Measurements from ENCODE around the gene SCN2A.
"Not testable (repeated sequence)": the region's sequence is repeated elsewhere in the genome, so short reads cannot be mapped to it uniquely, and the experiment has no call there.

Gene SCN2A

GRCh38 chr2:165253178-165253577 lies 14.0 kb downstream of the SCN2A start:
- no peak for DNase-seq

DNA sequence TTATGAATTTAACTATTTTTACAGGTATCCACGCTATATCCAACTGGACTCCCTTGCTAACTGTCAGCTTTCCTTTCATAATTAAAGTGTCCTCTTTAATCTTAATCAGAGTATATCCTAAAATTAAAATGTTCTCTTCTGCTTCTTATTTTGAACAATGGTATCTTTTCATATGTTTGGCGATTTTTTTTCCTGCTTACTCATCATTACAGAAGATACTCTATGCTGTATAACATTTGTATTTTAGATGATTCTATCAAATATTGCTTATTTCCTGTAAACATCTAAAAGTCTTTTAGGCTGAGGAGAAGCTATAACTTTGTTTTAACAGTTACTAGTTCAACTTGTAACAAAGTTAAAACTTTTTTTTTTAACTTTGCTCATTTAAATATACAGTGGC lies 17.4 kb downstream of the SCN2A start:
- DNase-seq, result no peak

- DNase-seq, result not testable (repeated sequence)
Measured at GRCh38 chr2:165260347-165260746, 21.1 kb downstream of the SCN2A start.

DNA sequence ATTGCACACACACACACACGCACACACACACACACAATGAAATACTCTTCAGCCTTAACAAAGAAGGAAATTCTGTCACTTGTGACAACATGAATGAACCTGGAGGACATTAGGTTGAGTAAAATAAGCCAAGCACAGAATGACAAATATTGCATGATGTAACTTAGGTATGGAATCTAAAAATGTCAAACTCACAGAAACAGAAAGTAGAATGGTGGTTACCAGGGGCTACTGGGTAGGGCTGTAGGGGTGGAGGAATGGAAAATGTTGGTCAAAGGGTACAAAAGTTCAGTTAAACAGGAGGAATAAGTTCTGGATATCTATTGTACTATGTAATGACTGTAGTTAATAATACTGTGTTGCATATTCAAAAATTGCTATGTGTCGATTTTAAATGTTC lies 29.5 kb downstream of the SCN2A start:
- no peak for DNase-seq

- DNase-seq, result no peak
Measured at GRCh38 chr2:165273176-165273575, 34.0 kb downstream of the SCN2A start.

DNA sequence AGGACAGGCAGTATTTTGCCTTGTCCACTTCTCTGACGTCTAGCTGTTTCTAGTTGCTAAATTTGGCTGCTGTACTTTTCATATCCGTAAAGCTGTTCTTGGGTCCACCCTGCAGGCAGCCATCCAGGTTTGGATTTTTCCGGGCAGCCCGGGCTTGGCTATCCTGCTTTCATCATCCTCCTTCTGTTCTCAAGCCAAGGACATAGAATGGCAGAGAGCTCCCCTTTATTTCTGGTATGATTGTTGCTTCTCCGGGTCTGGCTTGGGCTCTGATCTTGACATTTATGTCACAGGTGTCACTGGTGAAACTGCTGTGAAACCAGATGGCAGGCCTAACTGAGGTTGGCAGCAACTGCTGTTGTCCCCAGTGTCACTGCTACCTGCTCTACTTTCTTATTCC lies 35.5 kb downstream of the SCN2A start:
- DNase-seq, result peak; percentile 99

GRCh38 chr2:165275932-165276331 lies 36.7 kb downstream of the SCN2A start:
- DNase-seq, result no peak

DNA sequence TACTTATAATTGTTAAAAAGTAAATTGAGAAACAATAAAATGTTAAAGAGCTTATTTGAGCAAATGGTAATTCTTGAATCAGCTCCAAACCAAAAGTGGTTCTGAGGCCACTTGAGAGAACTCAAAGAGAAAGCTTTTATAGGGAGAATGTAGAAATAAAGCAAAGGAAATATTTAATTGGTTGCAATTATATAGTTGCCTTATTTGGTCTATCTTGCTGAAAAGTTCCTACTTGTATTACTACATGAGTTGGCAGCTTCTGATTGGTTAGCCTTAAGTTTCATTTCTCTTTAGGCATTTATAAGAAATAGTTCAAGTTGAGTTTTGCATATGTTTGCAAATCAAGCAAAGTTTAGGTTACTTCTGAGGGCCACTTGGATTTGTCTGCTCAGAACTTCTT lies 38.1 kb downstream of the SCN2A start:
- DNase-seq, result no peak

GRCh38 chr2:165277860-165278656 lies 38.8 kb downstream of the SCN2A start:
- DNase-seq, result no peak

DNA sequence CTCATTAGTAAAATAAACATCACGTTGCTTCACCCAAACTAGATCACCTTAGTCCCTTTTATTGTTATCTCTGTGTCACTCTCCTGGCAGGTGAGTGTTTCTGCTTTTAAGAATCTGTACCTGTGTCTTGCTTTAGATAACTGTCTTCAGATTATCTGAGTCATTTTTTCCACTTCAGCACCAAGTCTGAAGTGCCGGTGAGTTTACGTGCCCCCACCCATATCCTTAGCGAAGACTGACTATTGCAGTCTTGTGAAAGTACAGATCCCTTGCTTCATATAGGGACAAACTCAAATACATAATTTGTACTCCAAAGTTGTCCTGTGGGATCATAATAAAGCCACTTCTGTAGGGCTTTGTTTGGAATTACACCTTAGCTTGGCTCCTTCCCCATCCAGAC lies 41.1 kb downstream of the SCN2A start:
- DNase-seq, result no peak

DNA sequence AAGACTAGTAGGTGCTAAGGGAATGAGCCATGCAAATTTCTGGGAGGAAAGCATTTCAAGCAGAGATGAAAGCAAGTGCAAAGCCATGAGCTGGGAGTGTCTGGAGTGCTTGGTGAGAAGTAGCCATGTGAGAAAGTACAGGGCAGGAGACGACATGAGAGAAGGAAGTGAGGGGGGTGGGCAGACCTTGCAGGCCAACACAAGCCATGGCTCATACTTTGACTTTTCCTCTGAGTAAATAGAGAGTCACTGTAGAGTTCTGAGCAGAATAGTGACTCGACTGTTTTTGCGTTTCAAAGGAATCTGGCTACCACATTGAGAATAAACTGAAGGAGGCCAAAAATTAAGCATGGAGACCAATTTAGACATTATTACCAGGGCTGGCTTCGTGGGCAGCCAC lies 42.2 kb downstream of the SCN2A start:
- no peak for DNase-seq

DNA sequence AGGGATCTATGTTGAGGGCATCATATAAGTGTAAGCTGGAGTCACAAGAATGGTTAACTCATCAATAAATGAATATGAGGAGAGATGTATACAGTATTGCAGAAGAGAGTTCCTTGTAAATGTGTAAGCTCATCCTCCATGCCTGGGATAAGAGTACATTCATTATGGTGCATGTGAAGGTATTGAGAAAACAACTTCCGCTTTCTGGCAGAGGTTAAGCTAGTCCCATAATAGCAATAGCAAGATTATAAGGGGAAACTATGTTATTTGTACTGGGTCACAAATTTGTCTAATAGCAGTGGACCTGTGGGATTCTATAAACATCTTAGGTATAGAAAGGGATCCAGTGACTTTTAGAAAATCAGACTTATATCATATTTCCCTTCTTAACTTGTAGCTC lies 44.1 kb downstream of the SCN2A start:
- no peak for DNase-seq

- DNase-seq, result no peak
Measured at GRCh38 chr2:165287094-165287778, 48.0 kb downstream of the SCN2A start.

DNA sequence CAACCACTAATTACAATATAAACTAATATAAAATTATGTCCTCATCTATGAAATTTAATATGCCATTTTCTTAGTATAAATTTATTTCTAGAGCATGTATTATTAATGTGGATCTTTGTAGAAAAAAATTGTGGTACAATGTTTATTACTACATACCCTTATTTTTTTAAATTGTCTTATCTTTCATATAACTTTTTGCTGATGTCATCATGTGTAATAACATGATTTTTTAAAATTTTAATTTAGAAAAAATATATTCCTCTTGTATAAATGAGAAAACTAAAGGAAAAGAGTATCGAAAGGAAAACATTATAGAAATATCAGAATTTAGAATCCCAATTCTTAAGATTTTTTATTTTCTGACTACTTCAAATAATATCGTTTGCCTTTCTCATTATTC lies 49.9 kb downstream of the SCN2A start:
- DNase-seq, result no peak

- DNase-seq, result peak; percentile 76 to 81
Measured at GRCh38 chr2:165293440-165294420, 54.5 kb downstream of the SCN2A start.

DNA sequence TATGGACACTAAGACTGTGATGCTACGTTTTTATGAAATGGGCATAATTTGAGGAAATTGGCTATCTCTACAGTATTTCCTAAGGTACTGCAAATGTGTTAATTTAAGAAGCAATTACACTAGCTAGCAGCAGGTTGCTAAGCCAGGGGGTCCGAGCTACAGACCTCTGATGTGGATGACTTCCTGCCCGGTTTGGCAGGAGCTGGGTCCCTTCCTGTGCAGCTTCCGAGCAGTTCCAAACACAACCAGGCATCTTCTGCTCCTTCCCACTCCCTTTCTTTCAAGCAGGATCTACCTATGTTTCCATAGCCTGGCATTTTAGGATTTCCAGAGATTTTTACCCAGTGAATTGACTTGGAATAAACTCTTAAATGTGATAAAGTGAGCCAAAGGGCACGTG lies 55.7 kb downstream of the SCN2A start:
- DNase-seq, result peak; percentile 51 to 62

DNA sequence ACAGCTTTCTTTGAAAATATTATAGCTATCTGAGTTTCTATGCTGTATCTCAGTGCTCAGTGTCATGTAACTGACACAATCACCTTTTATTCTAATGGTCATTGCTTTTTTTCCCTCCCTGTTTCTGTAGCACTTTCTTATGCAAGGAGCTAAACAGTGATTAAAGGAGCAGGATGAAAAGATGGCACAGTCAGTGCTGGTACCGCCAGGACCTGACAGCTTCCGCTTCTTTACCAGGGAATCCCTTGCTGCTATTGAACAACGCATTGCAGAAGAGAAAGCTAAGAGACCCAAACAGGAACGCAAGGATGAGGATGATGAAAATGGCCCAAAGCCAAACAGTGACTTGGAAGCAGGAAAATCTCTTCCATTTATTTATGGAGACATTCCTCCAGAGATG lies 56.4 kb downstream of the SCN2A start:
- DNase-seq, result no peak

- no peak for DNase-seq
Measured at GRCh38 chr2:165305391-165306096, 66.3 kb downstream of the SCN2A start.

- no peak for DNase-seq
Measured at GRCh38 chr2:165307317-165307716, 68.1 kb downstream of the SCN2A start.

- no peak for DNase-seq
Measured at GRCh38 chr2:165311949-165312348, 72.7 kb downstream of the SCN2A start.

- no peak for DNase-seq
Measured at GRCh38 chr2:165312999-165313398, 73.8 kb downstream of the SCN2A start.

DNA sequence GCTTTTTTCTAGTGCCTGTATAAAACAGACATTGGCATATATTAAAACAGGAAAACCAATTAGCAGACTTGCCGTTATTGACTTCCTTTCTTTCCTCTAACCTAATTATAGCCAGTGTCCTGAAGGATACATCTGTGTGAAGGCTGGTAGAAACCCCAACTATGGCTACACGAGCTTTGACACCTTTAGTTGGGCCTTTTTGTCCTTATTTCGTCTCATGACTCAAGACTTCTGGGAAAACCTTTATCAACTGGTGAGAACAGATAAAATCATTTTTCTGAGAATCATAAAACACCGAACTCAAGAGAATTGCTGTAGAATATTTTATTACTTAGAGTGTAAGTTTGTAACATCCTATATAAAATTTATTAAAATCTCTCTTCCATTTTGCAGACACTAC lies 74.3 kb downstream of the SCN2A start:
- DNase-seq, result no peak

GRCh38 chr2:165328272-165328671 lies 89.1 kb downstream of the SCN2A start:
- DNase-seq, result no peak

Measured in cerebellar nuclear complex (tissue), 1 donor.